ENCODE results near the gene ATF7. TPM values are rescaled to one million over a fixed set of nuclear protein-coding genes. Genes with fewer than 3 reads are reported as not detected.
A peak's percentile ranks its signal among the peaks of the same experiment; 100 is the strongest.

ATF7 gene
- total and polyA plus RNA-seq, 2 of the 13 experiments (the other 11 are each of a cell fraction or from before 2014, with no cell fraction given), result 9.6 to 16.2 TPM

DNA sequence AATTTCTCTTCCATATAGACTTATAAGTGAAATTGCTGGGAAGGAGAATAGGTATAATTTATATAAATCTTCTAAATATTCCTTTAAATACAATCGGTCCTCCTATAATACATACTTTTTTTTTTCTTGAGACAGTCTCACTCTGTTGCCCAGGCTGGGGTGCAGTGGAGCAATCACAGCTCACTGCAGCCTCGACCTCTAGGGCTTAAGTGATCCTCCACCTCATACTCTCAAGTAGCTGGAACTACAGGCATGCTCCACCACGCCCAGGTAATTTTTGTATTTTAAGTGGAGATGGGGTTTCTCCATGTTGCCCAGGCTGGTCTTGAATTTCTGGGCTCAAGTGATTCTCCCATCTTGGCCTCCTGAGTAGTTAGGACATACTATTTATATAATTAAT is 89.2 kb downstream of the ATF7 start:
- in situ Hi-C loops (cut with HindIII; ENCODE audit: extremely low pct_ligation_motif_present, low pct_unique_long_range_greater_than_20kb), result no loop called here
- peaks cover 16 to 58% of the 10 kb centered on the region in 2 experiments; a peak in 4 of 5 replicates for H3K36me3 ChIP-seq (replicated peaks in 1 of 2; ENCODE audit: control insufficient read depth in 1 of 2, insufficient read depth in 2 of 2, low read length in 2 of 2)
- H3K4me2 ChIP-seq (ENCODE audit: low read depth, low read length), result no peak overlapping the region
- POLR2A ChIA-PET, result no interaction called here
- no peak for ATAC-seq
- intact Hi-C loops (cut with micrococcal nuclease; ENCODE audit: unreplicated experiment), result no loop called here
- H3K27me3 ChIP-seq (ENCODE audit: control insufficient read depth in 1 of 2, insufficient read depth in 2 of 2, low read length in 2 of 2), result no peaks in the 10 kb centered on the region
- DNase-seq (ENCODE audit: low spot score), result no peak
- peaks cover 31% of the 10 kb centered on the region for H3K4me1 ChIP-seq (ENCODE audit: insufficient read depth, low read length)
- WGBS (ENCODE audit: low lambda C conversion rate), result 96% methylated on average over 3 of the region's 3 CpGs
- no peak overlapping the region for H3K9ac ChIP-seq (ENCODE audit: insufficient read depth, low read depth, low read length)
- H2AFZ ChIP-seq (ENCODE audit: low read length), result no peak overlapping the region
- peak; percentile 12 for FAIRE-seq
- no peak overlapping the region for H3K27ac ChIP-seq (ENCODE audit: extremely low read length, insufficient read depth, low read length)
- no peak overlapping the region for H3K4me3 ChIP-seq (replicated peaks in 1 of 3; ENCODE audit: insufficient read depth in 1 of 3, low read depth in 2 of 3, low read length in 3 of 3)
- H3K79me2 ChIP-seq (ENCODE audit: insufficient read depth, low read length), result no peaks in the 10 kb centered on the region
- no peaks in the 10 kb centered on the region for H4K20me1 ChIP-seq (ENCODE audit: insufficient read depth, low read length)
- no TSS peak for BruUV-seq (replicated peaks)
- H3K9me3 ChIP-seq (ENCODE audit: low read length), result no peaks in the 10 kb centered on the region
- CTCF ChIA-PET (ENCODE audit: low intra/inter-chr PET ratio, low total read pairs), result no interaction called here
- TF ChIP-seq SSRP1 (CRISPR knock-in tag; IDR thresholded peaks at IDR 0.05) (no peak), ZNF713 (CRISPR knock-in tag; IDR thresholded peaks at IDR 0.05) (no peak), SYNCRIP (IDR thresholded peaks at IDR 0.05; ENCODE audit: insufficient read depth, low read depth, low read length) (no peak), FOSL1 (CRISPR knock-in tag; IDR thresholded peaks at IDR 0.05; ENCODE audit: borderline replicate concordance) (no peak), ZNF563 (CRISPR knock-in tag; IDR thresholded peaks at IDR 0.05) (no peak)

DNA sequence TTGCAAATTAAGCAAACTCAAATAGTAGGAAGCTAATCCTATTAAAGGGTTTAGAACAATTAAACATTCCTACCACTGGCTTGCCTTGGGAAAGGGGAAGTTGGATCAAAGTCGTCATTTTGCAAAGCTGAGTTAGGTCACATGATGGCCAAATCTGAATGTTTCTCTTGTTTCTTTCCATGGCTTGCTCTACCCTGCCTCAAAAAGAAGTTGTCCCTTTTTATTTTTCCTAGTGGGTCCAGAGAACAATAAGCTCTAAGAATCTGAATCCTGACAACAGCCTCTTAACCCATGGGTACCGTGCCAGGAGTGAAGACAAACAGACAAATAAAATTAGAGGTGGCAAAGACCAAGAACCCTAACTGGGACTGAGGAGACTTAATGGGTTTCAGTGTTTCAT is 92.7 kb downstream of the ATF7 start:
- TF ChIP-seq, protein P1, sequence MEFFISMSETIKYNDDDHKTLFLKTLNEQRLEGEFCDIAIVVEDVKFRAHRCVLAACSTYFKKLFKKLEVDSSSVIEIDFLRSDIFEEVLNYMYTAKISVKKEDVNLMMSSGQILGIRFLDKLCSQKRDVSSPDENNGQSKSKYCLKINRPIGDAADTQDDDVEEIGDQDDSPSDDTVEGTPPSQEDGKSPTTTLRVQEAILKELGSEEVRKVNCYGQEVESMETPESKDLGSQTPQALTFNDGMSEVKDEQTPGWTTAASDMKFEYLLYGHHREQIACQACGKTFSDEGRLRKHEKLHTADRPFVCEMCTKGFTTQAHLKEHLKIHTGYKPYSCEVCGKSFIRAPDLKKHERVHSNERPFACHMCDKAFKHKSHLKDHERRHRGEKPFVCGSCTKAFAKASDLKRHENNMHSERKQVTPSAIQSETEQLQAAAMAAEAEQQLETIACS (CRISPR knock-in tag; IDR thresholded peaks at IDR 0.05), result no peak
- TF ChIP-seq ZNF337 (CRISPR knock-in tag; IDR thresholded peaks at IDR 0.05; ENCODE audit: borderline replicate concordance, low read depth) (no peak), SMAD3 (CRISPR knock-in tag; IDR thresholded peaks at IDR 0.05) (no peak)
- FAIRE-seq (no peak), ATAC-seq (no peak), DNase-seq (ENCODE audit: low spot score) (no peak)
- Histone ChIP-seq H3K79me2 (ENCODE audit: insufficient read depth, low read length) (no peaks in the 10 kb centered on the region), H3K4me1 (ENCODE audit: insufficient read depth, low read length) (peaks cover 15% of the 10 kb centered on the region), H2AFZ (ENCODE audit: low read length) (no peak overlapping the region), H3K4me3 (replicated peaks in 1 of 3; ENCODE audit: insufficient read depth in 1 of 3, low read depth in 2 of 3, low read length in 3 of 3) (no peak overlapping the region), H3K36me3 (replicated peaks in 1 of 2; ENCODE audit: control insufficient read depth in 1 of 2, insufficient read depth in 2 of 2, low read length in 2 of 2) (peaks cover 20 to 58% of the 10 kb centered on the region in 2 experiments; a peak in 4 of 5 replicates), H4K20me1 (ENCODE audit: insufficient read depth, low read length) (no peaks in the 10 kb centered on the region), H3K27me3 (ENCODE audit: control insufficient read depth in 1 of 2, insufficient read depth in 2 of 2, low read length in 2 of 2) (no peaks in the 10 kb centered on the region), H3K9me3 (ENCODE audit: low read length) (no peaks in the 10 kb centered on the region), H3K9ac (ENCODE audit: insufficient read depth, low read depth, low read length) (no peak overlapping the region), H3K4me2 (ENCODE audit: low read depth, low read length) (no peak overlapping the region), H3K27ac (ENCODE audit: extremely low read length, insufficient read depth, low read length) (no peak overlapping the region)
- in situ Hi-C loops (cut with HindIII; ENCODE audit: extremely low pct_ligation_motif_present, low pct_unique_long_range_greater_than_20kb), result no loop called here
- WGBS (ENCODE audit: low lambda C conversion rate), result 95% methylated on average over 2 of the region's 2 CpGs
- POLR2A ChIA-PET, result interaction anchor here (1.2 kb wide), 1 partner anchor 32 kb away, joined by 3 read pairs; the partner anchor contains the start of gene TARBP2
- CTCF ChIA-PET (ENCODE audit: low intra/inter-chr PET ratio, low total read pairs), result no interaction called here
- no TSS peak for BruUV-seq (replicated peaks)
- intact Hi-C loops (cut with micrococcal nuclease; ENCODE audit: unreplicated experiment), result no loop called here

Data from HepG2 (cell line).